GM23338 (cell line): Measurements from ENCODE around the gene AGAP1.

Experiments used
- CREB1 ChIP-seq: fragments of 250-450 bp; sonication (Bioruptor Pico); IDR thresholded peaks from 2 replicates; pipeline ENCODE4 v1.5.0; 2020; ENCODE audit warnings: low read depth, mild to moderate bottlenecking, moderate library complexity
- CTCF ChIP-seq, 2 experiments: fragments of 200-600 bp in 1 of 2; sonication (generic) in 1 of 2; conservative IDR thresholded peaks; 2 replicates each; pipeline versions ENCODE4 v1.5.1 to v1.6.1; 2016 to 2017; ENCODE audit warnings: antibody characterized with exemption in 2 of 2, low read depth in 2 of 2, mild to moderate bottlenecking in 2 of 2, moderate library complexity in 1 of 2
- EZH2 ChIP-seq: fragments of 200-600 bp; sonication (generic); IDR thresholded peaks from one replicate; pipeline ENCODE4 v1.8.0; 2017; ENCODE audit warnings: antibody characterized with exemption, mild to moderate bottlenecking, low read depth; ENCODE audit not compliant: unreplicated experiment
- EZH2phosphoT487 ChIP-seq: fragments of 200-600 bp; sonication (generic); IDR thresholded peaks from one replicate; pipeline ENCODE4 v1.8.1; 2018; ENCODE audit warnings: antibody characterized with exemption; ENCODE audit not compliant: unreplicated experiment
- JUNB ChIP-seq: IDR thresholded peaks from one replicate; pipeline ENCODE4 v1.6.1; 2016; ENCODE audit warnings: antibody characterized with exemption; ENCODE audit not compliant: unreplicated experiment
- POLR2AphosphoS5 ChIP-seq: IDR thresholded peaks from 2 replicates; pipeline ENCODE4 v1.6.1; 2016; ENCODE audit warnings: antibody characterized with exemption, low read depth
- REST ChIP-seq: IDR thresholded peaks from one replicate; pipeline ENCODE4 v1.6.1; 2018; ENCODE audit warnings: antibody characterized with exemption; ENCODE audit not compliant: unreplicated experiment
- TF ChIP-seq, protein P1 (sequence below): IDR thresholded peaks from 2 replicates; pipeline ENCODE4 v1.6.1; 2016; ENCODE audit warnings: antibody characterized with exemption

DNA sequence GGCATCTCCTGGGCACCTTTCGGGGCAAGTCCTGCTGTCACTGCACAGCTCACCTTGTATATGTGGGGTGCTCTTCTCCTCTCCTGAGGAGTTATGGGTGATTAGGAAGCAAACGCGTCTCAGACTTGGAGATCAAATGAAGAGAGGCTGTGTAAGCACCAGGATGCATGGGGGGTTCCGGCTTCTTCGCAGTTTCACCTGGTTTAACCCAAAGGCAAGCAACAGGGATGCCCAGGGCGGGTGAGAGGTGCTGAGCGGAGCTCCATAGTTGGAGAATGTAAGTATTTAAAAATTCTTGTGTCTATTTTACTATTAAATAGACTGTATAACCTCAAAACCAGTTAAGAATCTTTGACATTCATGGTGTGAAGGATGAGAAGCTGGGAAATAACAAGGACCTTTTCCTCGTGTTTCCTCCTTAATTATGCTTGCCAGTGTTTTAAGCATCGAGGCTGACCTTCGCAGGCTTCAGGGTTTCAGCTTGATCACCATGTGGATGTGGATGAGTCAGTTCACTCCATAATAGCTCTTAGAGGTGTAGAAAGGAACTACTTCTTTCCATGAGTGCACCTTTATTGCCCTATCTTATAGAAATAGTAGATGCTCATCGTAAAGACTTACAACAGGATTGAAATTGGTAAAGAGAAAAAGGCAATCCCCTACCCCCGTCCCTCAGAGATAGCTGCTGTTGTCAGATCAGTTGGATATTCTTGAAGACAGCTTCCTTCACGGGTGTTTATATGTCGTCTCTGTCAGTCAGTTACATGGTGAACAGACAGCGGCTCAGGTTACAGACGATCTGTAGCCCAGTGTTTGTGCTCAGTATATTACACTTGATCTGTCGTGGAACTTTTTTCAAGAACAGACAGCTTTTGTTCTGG is 201.1 kb downstream of the AGAP1 start:
- no peak for TF ChIP-seq CTCF (conservative IDR thresholded peaks at IDR 0.05; ENCODE audit: low read depth in 2 of 2)
- TF ChIP-seq REST = no peak
- TF ChIP-seq CREB1 (CRISPR knock-in tag) = no peak
- no peak for TF ChIP-seq EZH2
- TF ChIP-seq, protein P1, sequence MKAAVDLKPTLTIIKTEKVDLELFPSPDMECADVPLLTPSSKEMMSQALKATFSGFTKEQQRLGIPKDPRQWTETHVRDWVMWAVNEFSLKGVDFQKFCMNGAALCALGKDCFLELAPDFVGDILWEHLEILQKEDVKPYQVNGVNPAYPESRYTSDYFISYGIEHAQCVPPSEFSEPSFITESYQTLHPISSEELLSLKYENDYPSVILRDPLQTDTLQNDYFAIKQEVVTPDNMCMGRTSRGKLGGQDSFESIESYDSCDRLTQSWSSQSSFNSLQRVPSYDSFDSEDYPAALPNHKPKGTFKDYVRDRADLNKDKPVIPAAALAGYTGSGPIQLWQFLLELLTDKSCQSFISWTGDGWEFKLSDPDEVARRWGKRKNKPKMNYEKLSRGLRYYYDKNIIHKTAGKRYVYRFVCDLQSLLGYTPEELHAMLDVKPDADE = no peak
- TF ChIP-seq POLR2AphosphoS5 = no peak
- no peak for TF ChIP-seq JUNB
- no peak for TF ChIP-seq EZH2phosphoT487
